ENCODE data around the gene GPATCH8.

GRCh38 chr17:44499722-44500121, 3.5 kb downstream of the GPATCH8 start:
- TF ChIP-seq CTCF (conservative IDR thresholded peaks at IDR 0.05) (no peak), ZFX (IDR thresholded peaks at IDR 0.05) (no peak)
